Activated T-helper 1 cell treated with anti-CD3 and anti-CD28 coated beads, Interleukin-12 subunit alpha, Interleukin-12 subunit beta, Interleukin-2, Interleukin-4 antibody, amounts not matched to agents 30 ng/mL and 10 ng/mL and 1 ng/mL, durations not matched to agents 14 hours and 24 hours and 36 hours (primary cell): ENCODE measurements around the gene NXF2B. TPM values are rescaled to one million over a fixed set of nuclear protein-coding genes. Genes with fewer than 3 reads are reported as not detected.
"Not testable (repeated sequence)": the region's sequence is repeated elsewhere in the genome, so short reads cannot be mapped to it uniquely, and the experiment has no call there.

ENCODE experiments used
- DNase-seq: peaks from one replicate; pipeline ENCODE4 v3.0.0; 2021; ENCODE audit warnings: low spot score
- H3K27ac Mint-ChIP-seq: one replicate; pipeline ENCODE4 v1.8.0; 2021; ENCODE audit warnings: mild to moderate bottlenecking, mixed read lengths
- H3K27me3 Mint-ChIP-seq: one replicate; pipeline ENCODE4 v1.8.0; 2022; ENCODE audit warnings: mild to moderate bottlenecking, moderate library complexity, mixed read lengths; ENCODE audit not compliant: insufficient read depth
- H3K36me3 Mint-ChIP-seq: one replicate; pipeline ENCODE4 v1.8.0; 2021; ENCODE audit warnings: low read depth, mixed read lengths
- H3K4me1 Mint-ChIP-seq: one replicate; pipeline ENCODE4 v1.8.0; 2021; ENCODE audit warnings: low read depth, mixed read lengths
- H3K4me3 Mint-ChIP-seq: one replicate; pipeline ENCODE4 v1.8.0; 2021; ENCODE audit warnings: mild to moderate bottlenecking, moderate library complexity, mixed read lengths
- H3K9me3 Mint-ChIP-seq: one replicate; pipeline ENCODE4 v1.8.0; 2021; ENCODE audit warnings: mixed read lengths
- intact Hi-C: fragments of 100-400 bp; cut with micrococcal nuclease; formaldehyde crosslinking; loops from one replicate; pipeline ENCODE4 v1.15.1; 2024
- total RNA-seq: library from RNA; stranded (reverse); gene quantifications from 2 replicates; pipeline ENCODE4 v1.2.3, GENCODE V29; 2022

Gene NXF2B, protein sequence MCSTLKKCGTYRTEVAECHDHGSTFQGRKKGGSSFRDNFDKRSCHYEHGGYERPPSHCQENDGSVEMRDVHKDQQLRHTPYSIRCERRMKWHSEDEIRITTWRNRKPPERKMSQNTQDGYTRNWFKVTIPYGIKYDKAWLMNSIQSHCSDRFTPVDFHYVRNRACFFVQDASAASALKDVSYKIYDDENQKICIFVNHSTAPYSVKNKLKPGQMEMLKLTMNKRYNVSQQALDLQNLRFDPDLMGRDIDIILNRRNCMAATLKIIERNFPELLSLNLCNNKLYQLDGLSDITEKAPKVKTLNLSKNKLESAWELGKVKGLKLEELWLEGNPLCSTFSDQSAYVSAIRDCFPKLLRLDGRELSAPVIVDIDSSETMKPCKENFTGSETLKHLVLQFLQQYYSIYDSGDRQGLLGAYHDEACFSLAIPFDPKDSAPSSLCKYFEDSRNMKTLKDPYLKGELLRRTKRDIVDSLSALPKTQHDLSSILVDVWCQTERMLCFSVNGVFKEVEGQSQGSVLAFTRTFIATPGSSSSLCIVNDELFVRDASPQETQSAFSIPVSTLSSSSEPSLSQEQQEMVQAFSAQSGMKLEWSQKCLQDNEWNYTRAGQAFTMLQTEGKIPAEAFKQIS
- not detected in 2 replicates for total RNA-seq

DNA sequence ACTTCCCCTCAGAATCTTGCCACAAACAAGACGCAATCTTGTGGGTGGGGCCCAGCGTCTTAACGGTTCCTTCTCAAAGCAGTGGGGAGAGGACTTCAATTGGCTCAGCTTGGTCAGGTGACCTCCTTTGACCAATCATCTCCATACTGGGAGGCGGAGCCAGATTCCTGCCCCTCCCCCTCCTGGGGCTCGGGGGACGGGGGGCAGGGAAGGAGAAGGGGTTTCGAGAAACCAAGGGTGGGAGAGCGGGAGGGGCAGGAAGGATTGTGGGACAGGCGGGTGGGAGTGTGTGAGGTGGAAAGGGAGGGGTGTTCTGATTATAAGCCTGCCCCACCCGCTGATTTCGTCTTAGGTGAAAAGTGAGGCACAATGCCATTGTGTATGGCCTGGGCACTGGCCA lies at the start of gene NXF2B:
TSS of gene NXF2B (minus strand) at position 101 of the 400 bp plus-strand sequence. CDS start 59,972 bp downstream, outside the sequence.
- H3K9me3 Mint-ChIP-seq, H3K27me3 Mint-ChIP-seq, H3K4me3 Mint-ChIP-seq, intact Hi-C loops, H3K4me1 Mint-ChIP-seq, H3K27ac Mint-ChIP-seq, H3K36me3 Mint-ChIP-seq, DNase-seq: not testable (repeated sequence)

DNA sequence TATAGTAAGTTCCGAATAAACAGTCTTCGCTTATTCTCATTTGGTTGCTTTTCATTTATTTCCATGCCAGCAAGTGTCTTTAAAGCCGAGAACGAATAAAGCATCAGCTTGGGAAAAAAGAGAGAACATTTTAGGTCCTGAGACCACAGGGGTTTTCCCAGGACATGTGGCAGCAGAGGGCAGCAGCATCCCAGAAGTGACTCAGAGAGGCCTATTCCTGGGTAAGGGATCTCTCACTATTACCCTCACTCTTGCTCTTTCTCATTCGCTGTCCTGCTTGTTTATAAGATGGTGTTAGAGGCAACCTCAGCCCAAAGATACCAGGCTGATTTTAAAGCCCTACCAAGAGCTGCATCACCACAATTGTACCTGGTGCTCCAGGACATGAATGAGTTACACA lies 39.0 kb upstream of the NXF2B start:
- H3K27ac Mint-ChIP-seq, H3K36me3 Mint-ChIP-seq, intact Hi-C loops, H3K9me3 Mint-ChIP-seq, H3K4me3 Mint-ChIP-seq, H3K27me3 Mint-ChIP-seq, H3K4me1 Mint-ChIP-seq, DNase-seq: not testable (repeated sequence)

DNA sequence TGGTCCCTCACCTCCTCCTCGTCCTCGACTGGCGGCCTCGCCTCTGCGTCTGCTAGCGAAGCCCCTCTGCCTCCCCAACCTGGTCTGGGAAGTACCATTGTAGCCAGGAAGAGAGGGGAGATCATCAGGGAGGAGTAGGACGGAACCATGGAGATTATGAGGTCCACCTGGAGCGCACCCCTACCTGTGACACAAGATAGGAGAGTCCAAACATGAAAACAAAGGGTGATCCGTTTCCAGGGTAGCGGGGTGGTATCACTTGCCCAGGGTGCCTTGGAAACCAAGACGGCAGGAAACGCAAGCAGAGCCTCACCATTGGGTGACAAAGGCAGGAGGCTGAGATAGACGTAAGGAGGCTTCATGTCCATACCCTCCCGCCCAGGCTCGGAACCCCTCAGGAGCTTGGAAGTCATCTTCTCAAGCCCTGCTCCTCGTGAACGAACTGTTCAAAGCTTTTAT lies 32.0 kb upstream of the NXF2B start, which contains the start of gene TCP11X2:
TSS of gene TCP11X2 (minus strand) at position 51 of the 459 bp plus-strand sequence.
- H3K9me3 Mint-ChIP-seq, DNase-seq, intact Hi-C loops, H3K4me1 Mint-ChIP-seq, H3K27me3 Mint-ChIP-seq, H3K36me3 Mint-ChIP-seq, H3K4me3 Mint-ChIP-seq, H3K27ac Mint-ChIP-seq: not testable (repeated sequence)

DNA sequence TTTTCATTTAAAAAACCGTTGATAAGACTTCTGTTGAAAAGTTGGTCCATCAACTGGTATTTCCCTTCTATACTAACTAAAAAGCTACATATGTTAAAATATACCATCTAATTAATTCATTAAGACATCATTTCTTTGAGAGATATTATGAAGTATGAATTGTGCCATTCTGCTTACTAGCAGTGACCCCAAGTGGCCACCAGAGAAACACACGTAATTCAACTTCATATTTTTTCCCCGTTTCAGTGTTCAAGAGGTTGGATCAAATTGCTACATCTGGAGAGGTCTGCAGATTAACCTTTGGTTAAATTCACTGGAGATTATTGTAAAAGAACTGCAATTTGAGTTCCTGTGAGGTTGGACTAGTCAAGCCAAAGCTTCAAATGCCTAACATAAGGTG lies 30.4 kb upstream of the NXF2B start:
- intact Hi-C loops, H3K4me1 Mint-ChIP-seq, H3K9me3 Mint-ChIP-seq, H3K27me3 Mint-ChIP-seq, H3K27ac Mint-ChIP-seq, H3K4me3 Mint-ChIP-seq, H3K36me3 Mint-ChIP-seq, DNase-seq: not testable (repeated sequence)

DNA sequence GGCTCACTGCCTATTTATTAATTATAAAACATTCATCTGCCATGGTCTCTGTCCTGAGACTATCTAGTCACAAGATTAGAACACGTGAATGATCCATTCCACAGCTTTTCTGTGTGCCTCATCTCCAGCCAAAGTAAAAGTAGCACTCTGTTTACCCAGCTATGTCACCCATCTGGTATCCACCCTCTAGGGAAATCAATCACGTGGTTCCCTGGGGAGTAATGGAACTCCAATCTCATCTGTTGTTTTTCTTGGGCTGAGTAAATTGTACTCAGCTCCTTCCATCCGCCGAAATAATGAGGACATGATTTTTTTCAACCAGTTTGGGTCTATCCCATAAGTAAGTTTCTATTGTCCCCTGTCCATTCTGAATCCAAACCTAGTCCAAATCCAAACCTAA lies 18.8 kb upstream of the NXF2B start:
- H3K4me1 Mint-ChIP-seq, intact Hi-C loops, H3K27me3 Mint-ChIP-seq, H3K36me3 Mint-ChIP-seq, H3K27ac Mint-ChIP-seq, DNase-seq, H3K4me3 Mint-ChIP-seq, H3K9me3 Mint-ChIP-seq: not testable (repeated sequence)

DNA sequence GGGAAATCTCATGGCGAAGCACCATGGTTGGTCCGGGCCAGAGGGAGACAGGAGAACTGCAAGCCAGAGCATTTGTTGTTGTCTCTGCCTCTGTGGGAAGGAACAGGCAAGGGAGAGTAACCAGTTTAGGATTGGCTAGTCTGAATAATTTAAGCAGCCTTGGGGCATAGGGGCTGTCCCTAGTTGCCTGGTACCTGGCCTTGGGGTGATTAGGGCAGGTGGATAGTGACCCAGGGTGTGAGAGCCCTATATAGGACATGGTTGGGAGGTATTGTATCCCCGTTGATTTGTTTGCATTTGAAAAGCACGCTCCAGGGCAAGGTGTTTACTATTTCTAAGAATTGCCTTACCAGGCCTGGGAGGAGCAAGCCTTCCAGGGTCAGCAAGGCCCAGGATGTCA lies 25.3 kb downstream of the NXF2B start:
- H3K9me3 Mint-ChIP-seq, H3K27ac Mint-ChIP-seq, H3K4me1 Mint-ChIP-seq, intact Hi-C loops, H3K36me3 Mint-ChIP-seq, H3K27me3 Mint-ChIP-seq, DNase-seq, H3K4me3 Mint-ChIP-seq: not testable (repeated sequence)

DNA sequence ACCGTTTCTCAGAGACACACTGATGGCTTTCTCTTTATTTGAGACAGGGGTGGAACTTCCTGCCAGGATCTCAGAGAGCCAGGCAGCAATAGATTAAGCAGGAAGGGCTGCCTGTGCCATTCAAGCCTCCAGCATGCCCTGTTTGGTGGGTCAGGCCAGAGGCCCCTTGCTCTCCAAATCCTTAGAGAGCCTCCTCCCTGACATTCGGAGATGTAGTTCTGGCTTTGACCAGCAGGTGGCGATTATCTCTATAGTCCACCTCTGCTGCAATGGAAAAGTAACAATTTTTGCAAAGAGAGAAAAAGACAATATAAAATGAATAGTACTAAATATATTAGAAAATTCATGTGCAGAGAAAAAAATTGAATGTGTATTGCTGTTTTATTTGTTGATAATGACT lies 93.9 kb downstream of the NXF2B start:
- intact Hi-C loops, result no loop called here
- no peak overlapping the region for H3K27ac Mint-ChIP-seq
- no peaks in the 10 kb centered on the region for H3K9me3 Mint-ChIP-seq
- H3K36me3 Mint-ChIP-seq, result no peaks in the 10 kb centered on the region
- DNase-seq, result peak; percentile 11
- no peaks in the 10 kb centered on the region for H3K27me3 Mint-ChIP-seq
- H3K4me3 Mint-ChIP-seq, result no peak overlapping the region
- no peaks in the 10 kb centered on the region for H3K4me1 Mint-ChIP-seq

DNA sequence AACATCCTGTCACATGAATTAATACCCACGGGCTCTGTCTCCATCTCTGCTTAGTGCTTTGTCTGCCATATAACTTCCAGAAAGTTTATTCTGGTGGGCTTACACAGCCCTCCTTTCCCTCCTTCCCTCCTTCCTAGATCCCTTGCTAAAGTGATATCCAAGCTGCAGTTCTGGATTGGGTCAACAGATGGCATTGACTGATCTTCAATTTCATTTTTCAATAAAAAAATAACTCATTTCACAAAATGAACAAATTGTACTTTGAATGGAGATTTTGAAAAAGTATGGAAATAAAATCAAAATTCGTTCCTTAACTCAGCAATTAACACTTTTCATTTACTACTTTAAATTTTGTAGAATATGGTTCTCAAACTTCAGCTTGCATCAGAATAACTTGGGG lies 97.9 kb downstream of the NXF2B start:
- Mint-ChIP-seq H3K9me3 (no peaks in the 10 kb centered on the region), H3K27ac (no peak overlapping the region), H3K36me3 (no peaks in the 10 kb centered on the region), H3K4me3 (no peak overlapping the region), H3K27me3 (no peaks in the 10 kb centered on the region), H3K4me1 (no peaks in the 10 kb centered on the region)
- no peak for DNase-seq
- intact Hi-C loops, result no loop called here

DNA sequence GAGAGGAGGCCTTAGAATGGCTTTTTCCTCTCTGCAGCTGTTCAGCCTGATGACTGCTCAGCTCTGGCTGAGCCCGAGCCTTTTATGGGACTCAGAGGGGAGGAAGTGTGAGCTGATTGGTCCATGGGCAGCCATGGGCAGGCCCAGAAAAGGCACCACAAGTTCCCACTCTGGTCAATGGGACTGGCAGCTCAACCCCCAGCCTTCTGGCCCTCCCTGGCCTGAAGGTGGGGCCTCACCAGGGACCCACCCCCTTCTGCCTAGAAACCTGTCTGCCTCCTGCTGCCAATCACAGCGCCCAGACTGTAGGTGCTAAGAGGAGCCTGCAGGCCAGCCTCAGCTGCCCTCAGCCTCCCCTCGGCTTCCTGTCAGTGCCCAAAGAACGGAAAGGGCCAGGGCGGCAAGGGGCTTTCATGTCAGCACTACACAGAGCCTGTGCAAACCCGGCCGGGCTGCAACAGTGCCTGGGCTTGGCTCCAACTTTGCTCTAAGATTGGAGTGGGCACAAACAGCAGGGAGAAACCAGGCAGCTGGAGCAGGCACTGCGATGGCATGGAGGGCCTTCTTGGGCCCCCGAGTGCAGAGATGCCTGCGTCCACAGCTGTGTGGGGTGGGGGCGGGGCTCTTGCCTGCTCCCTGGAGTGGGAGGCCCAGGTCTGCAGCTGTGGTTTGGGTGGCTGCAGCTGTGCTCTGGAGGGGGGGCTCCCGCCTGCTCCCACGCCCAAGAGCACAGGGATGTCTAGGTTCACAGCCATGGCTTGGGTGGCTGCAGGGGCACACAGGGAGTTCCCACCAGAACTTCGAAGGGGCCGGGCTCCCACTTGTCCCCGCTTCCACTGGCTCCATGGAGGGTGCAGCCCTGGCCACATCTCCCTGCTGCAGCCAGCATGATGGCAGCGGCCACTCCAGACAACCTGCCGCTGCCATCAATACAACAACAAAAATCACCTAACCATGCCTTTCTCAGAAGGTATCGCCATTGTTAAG lies 100.2 kb downstream of the NXF2B start:
- no peaks in the 10 kb centered on the region for H3K9me3 Mint-ChIP-seq
- intact Hi-C loops, result no loop called here
- H3K36me3 Mint-ChIP-seq, result no peaks in the 10 kb centered on the region
- H3K4me3 Mint-ChIP-seq, result no peak overlapping the region
- no peaks in the 10 kb centered on the region for H3K27me3 Mint-ChIP-seq
- H3K27ac Mint-ChIP-seq, result no peak overlapping the region
- H3K4me1 Mint-ChIP-seq, result no peaks in the 10 kb centered on the region
- no peak for DNase-seq

DNA sequence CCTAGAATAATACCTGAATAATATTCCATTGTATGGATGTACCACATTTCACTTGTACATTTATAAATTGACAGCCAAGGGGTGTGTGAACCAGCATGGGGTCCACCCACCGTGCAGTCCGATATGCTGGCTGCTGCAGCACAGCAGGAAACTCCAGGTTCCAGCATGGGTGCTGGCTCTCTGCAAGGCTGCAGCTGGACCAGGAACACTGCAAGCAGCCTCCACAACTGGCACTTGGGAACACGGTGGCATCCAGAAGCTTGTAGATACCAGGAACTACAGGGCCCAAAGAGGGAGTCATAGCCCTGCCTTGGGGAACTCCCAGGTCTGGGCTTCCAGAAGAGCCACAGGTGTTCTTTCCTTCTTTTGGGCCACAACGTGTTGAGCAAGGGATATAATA lies 101.6 kb downstream of the NXF2B start:
- intact Hi-C loops, result no loop called here
- no peaks in the 10 kb centered on the region for H3K36me3 Mint-ChIP-seq
- H3K27me3 Mint-ChIP-seq, result no peaks in the 10 kb centered on the region
- no peaks in the 10 kb centered on the region for H3K4me1 Mint-ChIP-seq
- no peak overlapping the region for H3K27ac Mint-ChIP-seq
- no peak overlapping the region for H3K4me3 Mint-ChIP-seq
- H3K9me3 Mint-ChIP-seq, result no peaks in the 10 kb centered on the region
- no peak for DNase-seq
